ENCODE measurements around the gene CS.
"Not testable (repeated sequence)": the region's sequence is repeated elsewhere in the genome, so short reads cannot be mapped to it uniquely, and the experiment has no call there.

CS gene

GRCh38 chr12:56321610-56322009 is 21.5 kb upstream of the CS start:
- in situ Hi-C loops (cut with MboI; ENCODE audit: low sequenced_read_pairs): not testable (repeated sequence)

- in situ Hi-C loops (cut with MboI; ENCODE audit: low sequenced_read_pairs): no loop called here
Measured at GRCh38 chr12:56321027-56321426, 20.9 kb upstream of the CS start.

- in situ Hi-C loops (cut with MboI; ENCODE audit: low sequenced_read_pairs): no loop called here
Measured at GRCh38 chr12:56317675-56318074, 17.5 kb upstream of the CS start.

GRCh38 chr12:56315622-56316473 is 15.7 kb upstream of the CS start, which contains the start of gene CNPY2:
Gene CNPY2 (minus strand): TSS chr12:56315988. CDS start chr12:56315217, 771 bp downstream.
- in situ Hi-C loops (cut with MboI; ENCODE audit: low sequenced_read_pairs): no loop called here

GRCh38 chr12:56315249-56315621 is 15.1 kb upstream of the CS start:
- in situ Hi-C loops (cut with MboI; ENCODE audit: low sequenced_read_pairs): no loop called here

GRCh38 chr12:56311003-56311402 is 10.9 kb upstream of the CS start:
- in situ Hi-C loops (cut with MboI; ENCODE audit: low sequenced_read_pairs): no loop called here

- in situ Hi-C loops (cut with MboI; ENCODE audit: low sequenced_read_pairs): no loop called here
Measured at GRCh38 chr12:56308714-56309113, 8.6 kb upstream of the CS start.

- in situ Hi-C loops (cut with MboI; ENCODE audit: low sequenced_read_pairs): no loop called here
Measured at GRCh38 chr12:56307221-56307965, 7.3 kb upstream of the CS start.

GRCh38 chr12:56304872-56305590 is 4.9 kb upstream of the CS start:
- in situ Hi-C loops (cut with MboI; ENCODE audit: low sequenced_read_pairs): no loop called here

GRCh38 chr12:56304276-56304675 is 4.1 kb upstream of the CS start:
- in situ Hi-C loops (cut with MboI; ENCODE audit: low sequenced_read_pairs): no loop called here

GRCh38 chr12:56300644-56301464 is 724 bp upstream of the CS start:
- in situ Hi-C loops (cut with MboI; ENCODE audit: low sequenced_read_pairs): no loop called here

GRCh38 chr12:56299308-56299852 is 750 bp downstream of the CS start:
- in situ Hi-C loops (cut with MboI; ENCODE audit: low sequenced_read_pairs): no loop called here

GRCh38 chr12:56298828-56299227 is 1.3 kb downstream of the CS start:
- in situ Hi-C loops (cut with MboI; ENCODE audit: low sequenced_read_pairs): no loop called here

- in situ Hi-C loops (cut with MboI; ENCODE audit: low sequenced_read_pairs): no loop called here
Measured at GRCh38 chr12:56297400-56297799, 2.7 kb downstream of the CS start.

GRCh38 chr12:56296295-56296694 is 3.8 kb downstream of the CS start:
- in situ Hi-C loops (cut with MboI; ENCODE audit: low sequenced_read_pairs): no loop called here

- in situ Hi-C loops (cut with MboI; ENCODE audit: low sequenced_read_pairs): no loop called here
Measured at GRCh38 chr12:56293795-56294194, 6.3 kb downstream of the CS start.

- in situ Hi-C loops (cut with MboI; ENCODE audit: low sequenced_read_pairs): no loop called here
Measured at GRCh38 chr12:56288705-56289387, 11.3 kb downstream of the CS start.

- in situ Hi-C loops (cut with MboI; ENCODE audit: low sequenced_read_pairs): no loop called here
Measured at GRCh38 chr12:56286044-56286830, 13.9 kb downstream of the CS start.

GRCh38 chr12:56284263-56284662 is 15.9 kb downstream of the CS start:
- in situ Hi-C loops (cut with MboI; ENCODE audit: low sequenced_read_pairs): not testable (repeated sequence)

Data from hTERT RPE-1 (cell line).